ENCODE measurements around the gene COL18A1. TPM values are rescaled to one million over a fixed set of nuclear protein-coding genes. Genes with fewer than 3 reads are reported as not detected.

COL18A1 gene
- total and polyA plus RNA-seq, 9 of the 15 experiments (the other 6 are each of a cell fraction or from before 2014, with no cell fraction given) = 0.14 to 16.4 (median 2.0) TPM

DNA sequence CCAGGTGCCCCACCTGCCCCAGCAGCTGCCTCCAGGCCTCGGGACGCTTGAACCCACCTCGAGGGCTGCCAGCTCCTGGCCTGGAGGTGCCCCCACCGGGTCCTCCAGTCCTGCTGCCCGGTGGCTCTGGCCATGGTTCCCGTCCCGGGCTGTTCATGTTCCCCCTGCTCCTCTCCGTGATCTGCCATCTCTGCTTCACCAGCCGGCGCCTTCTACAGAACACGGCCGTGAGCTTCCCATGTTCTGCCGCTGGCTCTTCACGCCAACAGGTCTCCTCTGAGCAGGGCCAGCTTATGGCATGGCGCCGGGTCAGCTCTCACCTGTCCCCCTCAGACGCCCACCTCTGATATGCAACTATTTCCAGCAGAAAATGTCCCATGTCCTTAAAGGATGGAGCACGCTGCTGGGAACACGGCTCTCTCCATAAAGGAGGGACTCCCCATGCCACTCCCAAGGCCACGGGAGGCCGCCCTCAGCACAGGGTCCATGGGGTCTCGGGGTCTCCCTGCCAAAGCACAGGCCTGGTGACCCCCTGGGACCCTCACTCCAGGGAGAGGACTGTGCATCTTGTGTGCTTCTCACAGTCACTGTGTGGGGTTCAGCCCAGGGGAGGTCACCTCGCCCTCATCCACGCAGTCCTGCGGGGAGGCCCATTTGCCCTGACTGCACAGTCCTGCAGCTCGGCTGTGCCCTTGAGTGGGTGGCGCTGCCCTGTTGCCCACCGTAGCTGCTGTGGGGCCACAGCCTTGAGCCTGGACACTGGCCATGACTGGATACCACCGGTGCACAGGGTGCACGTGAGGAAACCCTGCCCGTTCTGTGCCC lies 36.7 kb downstream of the COL18A1 start (continued):
- TF ChIP-seq ZNF318 (IDR thresholded peaks at IDR 0.05; ENCODE audit: borderline replicate concordance in 1 of 2, low read depth in 1 of 2) = no peak
- TF ChIP-seq, protein P1, sequence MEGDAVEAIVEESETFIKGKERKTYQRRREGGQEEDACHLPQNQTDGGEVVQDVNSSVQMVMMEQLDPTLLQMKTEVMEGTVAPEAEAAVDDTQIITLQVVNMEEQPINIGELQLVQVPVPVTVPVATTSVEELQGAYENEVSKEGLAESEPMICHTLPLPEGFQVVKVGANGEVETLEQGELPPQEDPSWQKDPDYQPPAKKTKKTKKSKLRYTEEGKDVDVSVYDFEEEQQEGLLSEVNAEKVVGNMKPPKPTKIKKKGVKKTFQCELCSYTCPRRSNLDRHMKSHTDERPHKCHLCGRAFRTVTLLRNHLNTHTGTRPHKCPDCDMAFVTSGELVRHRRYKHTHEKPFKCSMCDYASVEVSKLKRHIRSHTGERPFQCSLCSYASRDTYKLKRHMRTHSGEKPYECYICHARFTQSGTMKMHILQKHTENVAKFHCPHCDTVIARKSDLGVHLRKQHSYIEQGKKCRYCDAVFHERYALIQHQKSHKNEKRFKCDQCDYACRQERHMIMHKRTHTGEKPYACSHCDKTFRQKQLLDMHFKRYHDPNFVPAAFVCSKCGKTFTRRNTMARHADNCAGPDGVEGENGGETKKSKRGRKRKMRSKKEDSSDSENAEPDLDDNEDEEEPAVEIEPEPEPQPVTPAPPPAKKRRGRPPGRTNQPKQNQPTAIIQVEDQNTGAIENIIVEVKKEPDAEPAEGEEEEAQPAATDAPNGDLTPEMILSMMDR (IDR thresholded peaks at IDR 0.05 in 2 of 3, conservative IDR thresholded peaks at IDR 0.05 in 1 of 3; ENCODE audit: insufficient read depth in 2 of 3, low read depth in 1 of 3, low read length in 3 of 3) = no peak
